ENCODE results near the gene GOLGA8B.

DNA sequence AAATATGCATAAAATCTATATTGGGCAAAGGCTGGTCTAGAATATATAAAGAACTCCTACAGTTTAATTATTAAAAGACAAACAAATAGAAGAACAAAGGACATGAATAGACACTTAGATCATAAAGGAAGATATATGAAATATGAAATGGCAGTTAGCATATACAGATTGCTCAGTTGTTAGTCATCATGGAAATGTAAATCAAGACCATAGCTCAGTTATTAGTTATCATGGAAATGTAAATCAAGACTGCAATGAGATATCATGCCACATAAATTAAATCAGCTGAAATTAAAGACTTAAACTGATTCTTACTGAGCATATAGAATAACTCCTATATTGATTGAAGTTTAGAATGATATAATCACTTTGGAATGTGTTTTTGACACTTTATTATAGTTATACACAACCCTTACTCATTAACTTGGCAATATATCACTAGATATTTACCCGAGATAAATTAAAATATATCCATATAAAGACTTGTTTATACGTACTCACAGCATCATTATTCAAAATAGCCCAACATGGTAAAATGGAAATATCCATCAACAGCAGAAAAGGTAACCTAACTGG lies 45.2 kb upstream of the GOLGA8B start:
- no peak for TF ChIP-seq CTCF (IDR thresholded peaks at IDR 0.05)
- TF ChIP-seq POLR2A (IDR thresholded peaks at IDR 0.05), result no peak

All from prostate gland (tissue), 2 donors.